OCI-LY7 (cell line): ENCODE results near the gene UGT1A3. TPM values are rescaled to one million over a fixed set of nuclear protein-coding genes. Genes with fewer than 3 reads are reported as not detected.

Experiments
- BruUV-seq: library from RNA; stranded (reverse); fragments of 400-500 nt; replicated peaks from 2 replicates; lab custom pipeline; 2021; lab: Mats Ljungman, UMichigan
- CTCF ChIA-PET: fragments of 300-600 bp; sonication (Branson Sonifier 250); formaldehyde crosslinking; loops from one replicate; lab custom pipeline; 2022; ENCODE audit warnings: antibody characterized with exemption; ENCODE audit not compliant: unreplicated experiment; lab: Charles Lee
- POLR2A ChIA-PET: fragments of 300-600 bp; sonication (Branson Sonifier 250); formaldehyde crosslinking; loops from one replicate; lab custom pipeline; 2022; ENCODE audit warnings: antibody characterized with exemption; lab: Charles Lee
- DNase-seq: peaks from one replicate; pipeline ENCODE4 v3.0.0-alpha.2; 2015; ENCODE audit warnings: low spot score
- H2AFZ ChIP-seq: fragments of 200-600 bp; sonication (generic), shearing (Covaris generic); 2 replicates; pipeline ENCODE4 v1.6.1; 2014; ENCODE audit warnings: mild to moderate bottlenecking, antibody characterized with exemption, low read length, moderate library complexity
- H3K27ac ChIP-seq: fragments of 200-600 bp; sonication (generic); 2 replicates; pipeline ENCODE4 v1.5.1; 2014; ENCODE audit warnings: mixed run types, low read depth, mild to moderate bottlenecking, moderate library complexity, low read length, inconsistent platforms; ENCODE audit not compliant: poor library complexity, severe bottlenecking
- H3K36me3 ChIP-seq: fragments of 200-600 bp; sonication (generic); 2 replicates; pipeline ENCODE4 v1.6.1; 2014; ENCODE audit warnings: mild to moderate bottlenecking, antibody characterized with exemption, low read length, moderate library complexity, mixed read lengths; ENCODE audit not compliant: insufficient read depth
- H3K4me1 ChIP-seq: fragments of 200-600 bp; sonication (generic); 2 replicates; pipeline ENCODE4 v1.5.1; 2014; ENCODE audit warnings: mild to moderate bottlenecking, low read length; ENCODE audit not compliant: insufficient read depth, poor library complexity, severe bottlenecking
- H3K4me2 ChIP-seq: fragments of 200-600 bp; sonication (generic); 2 replicates; pipeline ENCODE4 v1.6.1; 2014; ENCODE audit warnings: mild to moderate bottlenecking, low read length
- H3K4me3 ChIP-seq: fragments of 200-600 bp; sonication (generic); 2 replicates; pipeline ENCODE4 v1.5.1; 2014; ENCODE audit warnings: mild to moderate bottlenecking, low read depth, low read length; ENCODE audit not compliant: poor library complexity, severe bottlenecking
- H3K79me2 ChIP-seq: fragments of 200-600 bp; sonication (generic); 2 replicates; pipeline ENCODE4 v1.6.1; 2016; ENCODE audit warnings: low read depth, mild to moderate bottlenecking, low read length, moderate library complexity, mixed read lengths; ENCODE audit not compliant: insufficient read depth
- H3K9me2 ChIP-seq: fragments of 200-600 bp; sonication (generic); 2 replicates; pipeline ENCODE4 v1.6.1; 2016; ENCODE audit warnings: mild to moderate bottlenecking, low read length, mixed read lengths; ENCODE audit not compliant: insufficient read depth
- H3K9me3 ChIP-seq: fragments of 200-600 bp; sonication (generic); 2 replicates; pipeline ENCODE4 v1.6.1; 2014; ENCODE audit warnings: mild to moderate bottlenecking, mixed run types, low read length, mixed read lengths
- H4K20me1 ChIP-seq: fragments of 200-600 bp; sonication (generic); 2 replicates; pipeline ENCODE4 v1.6.1; 2014; ENCODE audit warnings: mild to moderate bottlenecking, antibody characterized with exemption, low read length, moderate library complexity, mixed read lengths; ENCODE audit not compliant: insufficient read depth
- EZH2phosphoT487 ChIP-seq: fragments of 200-600 bp; sonication (generic); IDR thresholded peaks from 2 replicates; pipeline ENCODE4 v1.6.1; 2018; ENCODE audit warnings: low read depth, borderline replicate concordance, mild to moderate bottlenecking, mixed run types, antibody characterized with exemption, low read length, moderate library complexity, mixed read lengths
- intact Hi-C: fragments of 100-400 bp; cut with micrococcal nuclease; formaldehyde crosslinking; loops from one replicate; pipeline ENCODE4 v1.10.0; 2022; ENCODE audit not compliant: unreplicated experiment
- total RNA-seq, 2 experiments: library from RNA; depleted of rRNA in 1 of 2; stranded (reverse); fragments of >200 nt in 1 of 2; shearing (Covaris generic) in 1 of 2; gene quantifications; 2 replicates each; pipeline ENCODE4 v1.2.3, GENCODE V29; 2014 to 2022
- TF ChIP-seq, protein P1 (sequence below): fragments of 200-600 bp; sonication (generic); conservative IDR thresholded peaks from 2 replicates; pipeline ENCODE4 v1.5.1; 2014; ENCODE audit warnings: mild to moderate bottlenecking, antibody characterized with exemption, low read length, moderate library complexity, mixed read lengths

The UGT1A3 gene
- total RNA-seq, 2 experiments from 2014 or later, result not detected

DNA sequence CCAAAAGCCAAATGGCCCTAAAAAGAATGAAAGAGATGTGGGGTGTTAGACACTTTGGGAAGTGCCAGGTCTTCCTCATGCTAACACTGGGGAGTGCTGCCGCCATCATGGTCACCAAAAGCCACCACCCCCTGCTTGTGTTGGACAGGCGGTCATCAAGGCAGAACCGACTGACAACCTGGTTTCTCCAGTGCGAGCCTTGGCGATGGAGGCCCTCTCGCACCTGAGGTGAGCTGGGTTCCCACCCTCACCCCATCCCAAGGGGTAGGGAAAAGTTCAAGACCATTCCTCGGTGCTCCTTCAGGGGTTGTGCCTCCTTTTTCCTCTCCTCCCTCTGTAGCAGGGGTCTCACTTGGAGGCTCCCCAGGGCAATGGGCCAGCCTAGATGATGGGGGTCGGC is 82.9 kb downstream of the UGT1A3 start:
- POLR2A ChIA-PET, result no interaction called here
- Histone ChIP-seq H3K79me2 (no peaks in the 10 kb centered on the region), H2AFZ (no peak overlapping the region), H3K4me3 (no peak overlapping the region), H3K4me1 (no peaks in the 10 kb centered on the region), H3K36me3 (no peaks in the 10 kb centered on the region), H3K9me3 (no peaks in the 10 kb centered on the region), H3K9me2 (no peaks in the 10 kb centered on the region), H3K4me2 (no peak overlapping the region), H3K27ac (no peak overlapping the region), H4K20me1 (no peaks in the 10 kb centered on the region)
- CTCF ChIA-PET, result no interaction called here
- BruUV-seq, result no TSS peak
- no peak for DNase-seq
- TF ChIP-seq, protein P1, sequence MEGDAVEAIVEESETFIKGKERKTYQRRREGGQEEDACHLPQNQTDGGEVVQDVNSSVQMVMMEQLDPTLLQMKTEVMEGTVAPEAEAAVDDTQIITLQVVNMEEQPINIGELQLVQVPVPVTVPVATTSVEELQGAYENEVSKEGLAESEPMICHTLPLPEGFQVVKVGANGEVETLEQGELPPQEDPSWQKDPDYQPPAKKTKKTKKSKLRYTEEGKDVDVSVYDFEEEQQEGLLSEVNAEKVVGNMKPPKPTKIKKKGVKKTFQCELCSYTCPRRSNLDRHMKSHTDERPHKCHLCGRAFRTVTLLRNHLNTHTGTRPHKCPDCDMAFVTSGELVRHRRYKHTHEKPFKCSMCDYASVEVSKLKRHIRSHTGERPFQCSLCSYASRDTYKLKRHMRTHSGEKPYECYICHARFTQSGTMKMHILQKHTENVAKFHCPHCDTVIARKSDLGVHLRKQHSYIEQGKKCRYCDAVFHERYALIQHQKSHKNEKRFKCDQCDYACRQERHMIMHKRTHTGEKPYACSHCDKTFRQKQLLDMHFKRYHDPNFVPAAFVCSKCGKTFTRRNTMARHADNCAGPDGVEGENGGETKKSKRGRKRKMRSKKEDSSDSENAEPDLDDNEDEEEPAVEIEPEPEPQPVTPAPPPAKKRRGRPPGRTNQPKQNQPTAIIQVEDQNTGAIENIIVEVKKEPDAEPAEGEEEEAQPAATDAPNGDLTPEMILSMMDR, result no peak
- TF ChIP-seq EZH2phosphoT487, result no peak
- intact Hi-C loops, result no loop called here

DNA sequence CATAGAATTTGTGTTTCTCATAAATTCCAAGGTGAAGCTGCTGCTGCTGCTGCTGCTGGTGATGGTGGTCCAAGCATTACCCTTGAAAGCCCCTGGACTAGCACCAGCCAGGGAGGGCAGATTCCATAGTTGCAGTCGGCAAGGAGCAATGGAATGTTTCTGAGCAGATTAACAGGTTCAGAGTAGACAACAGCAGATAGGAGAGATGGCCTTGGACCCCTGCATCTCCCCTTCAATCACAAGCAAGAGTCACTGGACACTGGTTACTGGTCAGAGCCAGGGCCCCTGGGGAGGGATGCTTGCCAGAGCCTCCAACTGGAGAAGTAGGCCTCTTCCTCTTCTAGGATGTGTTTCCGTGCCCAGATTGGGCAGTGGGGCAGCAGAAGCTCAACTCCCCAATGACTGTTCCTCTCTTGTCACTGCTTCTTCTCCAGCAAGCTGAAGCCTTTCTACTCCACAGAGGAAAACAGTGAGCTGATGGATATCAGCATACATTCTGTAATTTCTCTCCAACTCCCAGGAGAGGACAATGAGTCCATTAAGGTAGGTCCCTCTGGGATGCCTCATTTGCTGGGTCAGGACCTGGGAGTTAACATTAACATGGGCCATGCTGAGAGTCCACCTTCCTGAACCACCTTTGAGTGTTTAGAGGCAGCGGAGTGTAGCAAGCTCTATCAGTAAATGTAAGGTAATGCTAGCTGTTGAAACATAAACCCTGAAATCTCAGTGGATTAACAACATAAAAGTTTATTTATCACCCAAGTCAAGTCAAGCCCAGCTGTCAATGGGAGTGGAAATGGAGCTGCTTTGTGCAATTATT is 84.6 kb downstream of the UGT1A3 start:
- Histone ChIP-seq H3K4me2 (no peak overlapping the region), H4K20me1 (no peaks in the 10 kb centered on the region), H3K36me3 (no peaks in the 10 kb centered on the region), H3K9me2 (no peaks in the 10 kb centered on the region), H3K79me2 (no peaks in the 10 kb centered on the region), H3K9me3 (no peaks in the 10 kb centered on the region), H3K4me3 (no peak overlapping the region), H3K4me1 (no peaks in the 10 kb centered on the region), H3K27ac (no peak overlapping the region), H2AFZ (no peak overlapping the region)
- intact Hi-C loops, result no loop called here
- POLR2A ChIA-PET, result interaction anchor here (0.5 kb wide), 1 partner anchor 14 kb away, joined by 3 read pairs; no protein-coding TSS in a partner anchor
- BruUV-seq, result no TSS peak
- no peak for DNase-seq
- CTCF ChIA-PET, result interaction anchor here (0.6 kb wide), 1 partner anchor 530 kb away, joined by 3 read pairs; no protein-coding TSS in a partner anchor
- TF ChIP-seq EZH2phosphoT487, result no peak
- TF ChIP-seq, protein P1, result no peak
